ENCODE data around the gene RUFY1.

RUFY1 gene

GRCh38 chr5:179615203-179615602 lies 64.8 kb downstream of the RUFY1 start:
- TF ChIP-seq EP300 (IDR thresholded peaks at IDR 0.05; ENCODE audit: borderline replicate concordance) (no peak), TCF12 (IDR thresholded peaks at IDR 0.05; ENCODE audit: low read depth) (no peak)
- TF ChIP-seq, protein P1, sequence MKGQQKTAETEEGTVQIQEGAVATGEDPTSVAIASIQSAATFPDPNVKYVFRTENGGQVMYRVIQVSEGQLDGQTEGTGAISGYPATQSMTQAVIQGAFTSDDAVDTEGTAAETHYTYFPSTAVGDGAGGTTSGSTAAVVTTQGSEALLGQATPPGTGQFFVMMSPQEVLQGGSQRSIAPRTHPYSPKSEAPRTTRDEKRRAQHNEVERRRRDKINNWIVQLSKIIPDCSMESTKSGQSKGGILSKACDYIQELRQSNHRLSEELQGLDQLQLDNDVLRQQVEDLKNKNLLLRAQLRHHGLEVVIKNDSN (IDR thresholded peaks at IDR 0.05) = no peak

DNA sequence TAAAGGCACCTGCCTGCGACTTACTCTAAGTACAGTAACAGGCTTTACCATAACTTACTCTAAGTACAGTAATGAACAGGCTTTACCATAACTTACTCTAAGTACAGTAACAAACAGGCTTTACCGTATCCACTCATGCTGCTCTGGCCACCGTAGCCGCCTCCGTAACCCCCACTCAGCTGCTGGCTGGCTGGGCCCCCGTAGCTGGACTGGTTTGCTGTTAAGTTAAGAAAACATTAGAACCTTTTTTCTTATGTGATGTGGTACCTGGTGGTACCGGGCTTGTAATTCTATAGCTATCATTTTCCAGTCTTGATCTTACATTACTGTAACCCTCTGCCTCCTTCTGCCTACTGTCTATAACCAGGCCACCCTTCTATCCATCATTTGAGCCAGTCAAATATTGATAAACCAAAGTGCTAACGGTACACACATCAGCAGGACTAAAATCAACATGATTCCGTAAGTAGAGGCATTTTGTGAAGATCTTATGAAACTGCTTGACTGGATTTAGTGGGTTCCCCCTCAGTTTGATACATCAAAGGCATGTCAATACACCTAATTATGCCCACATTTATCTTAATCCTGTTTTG lies 65.7 kb downstream of the RUFY1 start:
- TF ChIP-seq YY1 (IDR thresholded peaks at IDR 0.05; ENCODE audit: low read depth) (no peak), TAF1 (IDR thresholded peaks at IDR 0.05; ENCODE audit: low read depth) (no peak), FOXM1 (IDR thresholded peaks at IDR 0.05; ENCODE audit: borderline replicate concordance, low read depth) (no peak), CEBPB (IDR thresholded peaks at IDR 0.05) (no peak)
- TF ChIP-seq, protein P2, sequence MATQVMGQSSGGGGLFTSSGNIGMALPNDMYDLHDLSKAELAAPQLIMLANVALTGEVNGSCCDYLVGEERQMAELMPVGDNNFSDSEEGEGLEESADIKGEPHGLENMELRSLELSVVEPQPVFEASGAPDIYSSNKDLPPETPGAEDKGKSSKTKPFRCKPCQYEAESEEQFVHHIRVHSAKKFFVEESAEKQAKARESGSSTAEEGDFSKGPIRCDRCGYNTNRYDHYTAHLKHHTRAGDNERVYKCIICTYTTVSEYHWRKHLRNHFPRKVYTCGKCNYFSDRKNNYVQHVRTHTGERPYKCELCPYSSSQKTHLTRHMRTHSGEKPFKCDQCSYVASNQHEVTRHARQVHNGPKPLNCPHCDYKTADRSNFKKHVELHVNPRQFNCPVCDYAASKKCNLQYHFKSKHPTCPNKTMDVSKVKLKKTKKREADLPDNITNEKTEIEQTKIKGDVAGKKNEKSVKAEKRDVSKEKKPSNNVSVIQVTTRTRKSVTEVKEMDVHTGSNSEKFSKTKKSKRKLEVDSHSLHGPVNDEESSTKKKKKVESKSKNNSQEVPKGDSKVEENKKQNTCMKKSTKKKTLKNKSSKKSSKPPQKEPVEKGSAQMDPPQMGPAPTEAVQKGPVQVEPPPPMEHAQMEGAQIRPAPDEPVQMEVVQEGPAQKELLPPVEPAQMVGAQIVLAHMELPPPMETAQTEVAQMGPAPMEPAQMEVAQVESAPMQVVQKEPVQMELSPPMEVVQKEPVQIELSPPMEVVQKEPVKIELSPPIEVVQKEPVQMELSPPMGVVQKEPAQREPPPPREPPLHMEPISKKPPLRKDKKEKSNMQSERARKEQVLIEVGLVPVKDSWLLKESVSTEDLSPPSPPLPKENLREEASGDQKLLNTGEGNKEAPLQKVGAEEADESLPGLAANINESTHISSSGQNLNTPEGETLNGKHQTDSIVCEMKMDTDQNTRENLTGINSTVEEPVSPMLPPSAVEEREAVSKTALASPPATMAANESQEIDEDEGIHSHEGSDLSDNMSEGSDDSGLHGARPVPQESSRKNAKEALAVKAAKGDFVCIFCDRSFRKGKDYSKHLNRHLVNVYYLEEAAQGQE (IDR thresholded peaks at IDR 0.05; ENCODE audit: low read depth) = no peak

- TF ChIP-seq, protein P3, sequence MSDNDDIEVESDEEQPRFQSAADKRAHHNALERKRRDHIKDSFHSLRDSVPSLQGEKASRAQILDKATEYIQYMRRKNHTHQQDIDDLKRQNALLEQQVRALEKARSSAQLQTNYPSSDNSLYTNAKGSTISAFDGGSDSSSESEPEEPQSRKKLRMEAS (IDR thresholded peaks at IDR 0.05) = no peak
- TF ChIP-seq TCF12 (IDR thresholded peaks at IDR 0.05; ENCODE audit: low read depth) (no peak), CEBPB (IDR thresholded peaks at IDR 0.05) (no peak), NFIC (IDR thresholded peaks at IDR 0.05) (no peak), CREB1 (IDR thresholded peaks at IDR 0.05; ENCODE audit: low read depth) (no peak), TEAD4 (IDR thresholded peaks at IDR 0.05) (no peak), FOXM1 (IDR thresholded peaks at IDR 0.05; ENCODE audit: borderline replicate concordance, low read depth) (no peak), EP300 (IDR thresholded peaks at IDR 0.05; ENCODE audit: borderline replicate concordance) (no peak), EGR1 (IDR thresholded peaks at IDR 0.05) (no peak), YY1 (IDR thresholded peaks at IDR 0.05; ENCODE audit: low read depth) (no peak), TAF1 (IDR thresholded peaks at IDR 0.05; ENCODE audit: low read depth) (no peak), RAD21 (IDR thresholded peaks at IDR 0.05; ENCODE audit: low read depth) (no peak), ZBTB7A (IDR thresholded peaks at IDR 0.05; ENCODE audit: low read depth) (no peak)
- TF ChIP-seq, protein P2 (IDR thresholded peaks at IDR 0.05; ENCODE audit: low read depth) = no peak
- TF ChIP-seq, protein P1 (IDR thresholded peaks at IDR 0.05) = no peak
These were observed 67.6 kb downstream of the RUFY1 start for GRCh38 chr5:179617930-179618329.

DNA sequence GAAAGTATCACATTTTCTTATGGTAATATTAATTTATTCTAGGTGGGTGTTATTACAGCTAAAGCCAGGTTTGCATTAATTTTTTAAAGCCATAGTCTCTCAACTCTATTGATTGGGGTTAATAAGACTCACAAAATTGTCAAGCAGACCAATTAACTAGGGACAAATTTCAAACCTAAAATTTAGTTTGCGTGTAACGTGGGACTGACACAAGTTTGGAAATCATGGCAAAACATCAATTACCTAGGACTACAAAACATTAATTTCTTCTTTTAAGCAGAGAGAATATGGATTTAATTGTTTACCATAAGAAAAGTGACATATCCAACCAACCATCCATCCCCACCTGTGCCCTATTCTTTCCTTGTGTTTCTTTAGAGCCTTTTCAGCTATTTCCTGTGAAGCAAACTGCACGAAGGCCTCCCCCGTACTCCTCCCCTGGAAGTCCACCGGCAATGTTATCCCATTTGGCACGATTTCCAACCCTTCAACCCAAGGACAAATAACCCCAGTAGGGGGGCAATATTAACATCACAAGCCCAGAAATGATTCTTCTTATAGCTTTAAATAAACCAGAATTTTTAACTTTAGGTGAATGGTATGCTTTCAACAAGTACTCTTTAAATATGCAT lies 68.7 kb downstream of the RUFY1 start:
- no peak for TF ChIP-seq CREB1 (IDR thresholded peaks at IDR 0.05; ENCODE audit: low read depth)
- TF ChIP-seq NFIC (IDR thresholded peaks at IDR 0.05) = no peak
- TF ChIP-seq, protein P3 (IDR thresholded peaks at IDR 0.05) = no peak

DNA sequence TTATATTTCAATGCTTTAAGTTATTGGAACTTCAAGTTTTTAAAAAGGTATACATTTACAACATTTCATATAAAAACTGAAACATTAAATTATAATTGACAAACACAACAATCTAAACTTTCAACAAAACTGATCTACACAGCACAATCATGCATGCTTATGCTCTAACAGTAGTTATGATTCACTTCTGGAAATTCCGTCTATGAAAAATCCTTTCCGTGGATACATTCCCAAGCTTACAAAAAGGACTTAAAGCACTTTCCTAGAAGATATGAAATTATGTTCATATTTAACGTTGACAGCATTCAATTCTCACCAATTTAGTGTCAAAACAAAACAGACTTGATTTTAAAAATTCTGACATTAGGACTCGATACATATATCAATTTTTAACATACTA lies 69.4 kb downstream of the RUFY1 start:
- TF ChIP-seq EGR1 (IDR thresholded peaks at IDR 0.05) (no peak), TEAD4 (IDR thresholded peaks at IDR 0.05) (no peak), EP300 (IDR thresholded peaks at IDR 0.05; ENCODE audit: borderline replicate concordance) (no peak), TAF1 (IDR thresholded peaks at IDR 0.05; ENCODE audit: low read depth) (no peak), CREB1 (IDR thresholded peaks at IDR 0.05; ENCODE audit: low read depth) (no peak), ZBTB7A (IDR thresholded peaks at IDR 0.05; ENCODE audit: low read depth) (no peak), YY1 (IDR thresholded peaks at IDR 0.05; ENCODE audit: low read depth) (no peak), RAD21 (IDR thresholded peaks at IDR 0.05; ENCODE audit: low read depth) (no peak), NFIC (IDR thresholded peaks at IDR 0.05) (no peak), FOXM1 (IDR thresholded peaks at IDR 0.05; ENCODE audit: borderline replicate concordance, low read depth) (no peak), TCF12 (IDR thresholded peaks at IDR 0.05; ENCODE audit: low read depth) (no peak), CEBPB (IDR thresholded peaks at IDR 0.05) (no peak)
- TF ChIP-seq, protein P1 (IDR thresholded peaks at IDR 0.05) = no peak
- TF ChIP-seq, protein P3 (IDR thresholded peaks at IDR 0.05) = no peak
- TF ChIP-seq, protein P2 (IDR thresholded peaks at IDR 0.05; ENCODE audit: low read depth) = no peak
